IPS DF 6.9 (cell line): Measurements from ENCODE around the gene COLEC11.

Experiments used
- DNase-seq: peaks from one replicate; pipeline ENCODE4 v3.0.0-alpha.2; 2013; ENCODE audit warnings: low read depth, low spot score
- H3K27ac ChIP-seq: one replicate; pipeline ENCODE4 v1.5.1; 2013; ENCODE audit warnings: low read length, control low read depth
- H3K27me3 ChIP-seq: 2 replicates; pipeline ENCODE4 v1.6.1; 2013; ENCODE audit warnings: mild to moderate bottlenecking, low read length; ENCODE audit not compliant: control insufficient read depth, insufficient read depth
- H3K36me3 ChIP-seq: 2 replicates; pipeline ENCODE4 v1.6.1; 2013; ENCODE audit warnings: low read length; ENCODE audit not compliant: control insufficient read depth, insufficient read depth
- H3K4me1 ChIP-seq: 2 replicates; pipeline ENCODE4 v1.6.1; 2013; ENCODE audit warnings: low read length; ENCODE audit not compliant: control insufficient read depth, insufficient read depth
- H3K4me3 ChIP-seq: 2 replicates; pipeline ENCODE4 v1.5.1; 2013; ENCODE audit warnings: mild to moderate bottlenecking, low read length
- H3K9me3 ChIP-seq: 2 replicates; pipeline ENCODE4 v1.6.1; 2013; ENCODE audit warnings: low read length, inconsistent platforms; ENCODE audit not compliant: control insufficient read depth, insufficient read depth
- WGBS: extraction: QIAGEN DNeasy Blood & Tissue Kit; methylation state at CpG from one replicate; pipeline ENCODE4 v1.1.7; 2013; ENCODE audit warnings: mixed read lengths, missing lambda C conversion rate; ENCODE audit not compliant: insufficient read length, insufficient coverage; 5-methylcytosine and 5-hydroxymethylcytosine counted together

The COLEC11 gene

GRCh38 chr2:3585261-3586109 lies 9.4 kb upstream of the COLEC11 start:
- DNase-seq, result no peak
- Histone ChIP-seq H3K4me3 (no peak overlapping the region), H3K9me3 (no peaks in the 10 kb centered on the region), H3K36me3 (peaks cover 13% of the 10 kb centered on the region), H3K4me1 (no peaks in the 10 kb centered on the region), H3K27me3 (no peaks in the 10 kb centered on the region), H3K27ac (no peak overlapping the region)
- WGBS, result no CpG with 5 or more reads among the region's 29 CpGs

GRCh38 chr2:3586220-3586619 lies 8.7 kb upstream of the COLEC11 start:
- no peaks in the 10 kb centered on the region for H3K9me3 ChIP-seq
- H3K36me3 ChIP-seq, result peaks cover 8% of the 10 kb centered on the region
- no peak overlapping the region for H3K27ac ChIP-seq
- no peaks in the 10 kb centered on the region for H3K27me3 ChIP-seq
- H3K4me1 ChIP-seq, result no peaks in the 10 kb centered on the region
- DNase-seq, result no peak
- H3K4me3 ChIP-seq, result no peak overlapping the region
- WGBS, result no CpG with 5 or more reads among the region's 16 CpGs

GRCh38 chr2:3587021-3587420 lies 7.9 kb upstream of the COLEC11 start:
- no peaks in the 10 kb centered on the region for H3K4me1 ChIP-seq
- DNase-seq, result no peak
- no peaks in the 10 kb centered on the region for H3K9me3 ChIP-seq
- H3K4me3 ChIP-seq, result no peak overlapping the region
- no peak overlapping the region for H3K27ac ChIP-seq
- H3K27me3 ChIP-seq, result no peaks in the 10 kb centered on the region
- no peaks in the 10 kb centered on the region for H3K36me3 ChIP-seq
- no CpG with 5 or more reads among the region's 5 CpGs for WGBS

- Histone ChIP-seq H3K4me3 (no peak overlapping the region), H3K4me1 (no peaks in the 10 kb centered on the region), H3K27me3 (no peaks in the 10 kb centered on the region), H3K27ac (no peak overlapping the region), H3K36me3 (no peaks in the 10 kb centered on the region), H3K9me3 (no peaks in the 10 kb centered on the region)
- no peak for DNase-seq
- no CpG with 5 or more reads among the region's 6 CpGs for WGBS
These were observed 7.5 kb upstream of the COLEC11 start for GRCh38 chr2:3587432-3587831.

GRCh38 chr2:3588084-3588483 lies 6.8 kb upstream of the COLEC11 start:
- H3K4me3 ChIP-seq, result no peak overlapping the region
- no peak for DNase-seq
- no peaks in the 10 kb centered on the region for H3K4me1 ChIP-seq
- no peaks in the 10 kb centered on the region for H3K9me3 ChIP-seq
- no peak overlapping the region for H3K27ac ChIP-seq
- H3K27me3 ChIP-seq, result no peaks in the 10 kb centered on the region
- no peaks in the 10 kb centered on the region for H3K36me3 ChIP-seq
- no CpG with 5 or more reads among the region's 7 CpGs for WGBS

- H3K4me1 ChIP-seq, result no peaks in the 10 kb centered on the region
- H3K4me3 ChIP-seq, result no peak overlapping the region
- H3K27me3 ChIP-seq, result no peaks in the 10 kb centered on the region
- no peak for DNase-seq
- H3K9me3 ChIP-seq, result no peaks in the 10 kb centered on the region
- H3K36me3 ChIP-seq, result no peaks in the 10 kb centered on the region
- H3K27ac ChIP-seq, result no peak overlapping the region
- no CpG with 5 or more reads among the region's 11 CpGs for WGBS
These were observed 5.8 kb upstream of the COLEC11 start for GRCh38 chr2:3589086-3589485.

GRCh38 chr2:3595404-3595803 lies 492 bp downstream of the COLEC11 start:
- Histone ChIP-seq H3K4me1 (0 out of 2 replicates have a peak, but pooled peaks cover 1% of the 10 kb centered on the region), H3K27me3 (peaks cover 1% of the 10 kb centered on the region; the same call in 1 of the 2 replicates), H3K27ac (no peak overlapping the region), H3K4me3 (no peak overlapping the region), H3K36me3 (no peaks in the 10 kb centered on the region), H3K9me3 (no peaks in the 10 kb centered on the region)
- DNase-seq, result no peak
- WGBS, result no CpG with 5 or more reads among the region's 11 CpGs

GRCh38 chr2:3595985-3596384 lies 1.1 kb downstream of the COLEC11 start:
- Histone ChIP-seq H3K4me1 (0 out of 2 replicates have a peak, but pooled peaks cover 1% of the 10 kb centered on the region), H3K4me3 (no peak overlapping the region), H3K27ac (no peak overlapping the region), H3K9me3 (no peaks in the 10 kb centered on the region), H3K27me3 (peaks cover 1% of the 10 kb centered on the region; the same call in 1 of the 2 replicates), H3K36me3 (no peaks in the 10 kb centered on the region)
- DNase-seq, result no peak
- WGBS, result no CpG with 5 or more reads among the region's 6 CpGs

- WGBS, result no CpG with 5 or more reads among the region's 16 CpGs
- Histone ChIP-seq H3K27me3 (peaks cover 1% of the 10 kb centered on the region; the same call in 1 of the 2 replicates), H3K36me3 (no peaks in the 10 kb centered on the region), H3K9me3 (no peaks in the 10 kb centered on the region), H3K4me3 (no peak overlapping the region), H3K4me1 (0 out of 2 replicates have a peak, but pooled peaks cover 1% of the 10 kb centered on the region), H3K27ac (no peak overlapping the region)
- DNase-seq, result no peak
These were observed 2.0 kb downstream of the COLEC11 start for GRCh38 chr2:3596901-3597417.

GRCh38 chr2:3597567-3597966 lies 2.7 kb downstream of the COLEC11 start:
- WGBS, result no CpG with 5 or more reads among the region's 6 CpGs
- H3K27me3 ChIP-seq, result peaks cover 1% of the 10 kb centered on the region; the same call in 1 of the 2 replicates
- H3K27ac ChIP-seq, result no peak overlapping the region
- H3K4me1 ChIP-seq, result 0 out of 2 replicates have a peak, but pooled peaks cover 1% of the 10 kb centered on the region
- DNase-seq, result no peak
- H3K9me3 ChIP-seq, result no peaks in the 10 kb centered on the region
- no peaks in the 10 kb centered on the region for H3K36me3 ChIP-seq
- no peak overlapping the region for H3K4me3 ChIP-seq
